Activated CD4-positive, alpha-beta T cell treated with anti-CD3 and anti-CD28 coated beads, Interleukin-2, amount 50 U/mL, for 4 hours (primary cell): ENCODE measurements around the gene GTF3C1.
"Not testable (repeated sequence)": the region's sequence is repeated elsewhere in the genome, so short reads cannot be mapped to it uniquely, and the experiment has no call there.

ENCODE experiments used
- DNase-seq, 2 experiments: peaks; one replicate each; pipeline ENCODE4 v3.0.0-alpha.2; 2020

GTF3C1 gene

GRCh38 chr16:27461483-27462171, 88.1 kb downstream of the GTF3C1 start:
- DNase-seq = no peak

GRCh38 chr16:27460663-27461482, 88.8 kb downstream of the GTF3C1 start:
- no peak for DNase-seq

DNA sequence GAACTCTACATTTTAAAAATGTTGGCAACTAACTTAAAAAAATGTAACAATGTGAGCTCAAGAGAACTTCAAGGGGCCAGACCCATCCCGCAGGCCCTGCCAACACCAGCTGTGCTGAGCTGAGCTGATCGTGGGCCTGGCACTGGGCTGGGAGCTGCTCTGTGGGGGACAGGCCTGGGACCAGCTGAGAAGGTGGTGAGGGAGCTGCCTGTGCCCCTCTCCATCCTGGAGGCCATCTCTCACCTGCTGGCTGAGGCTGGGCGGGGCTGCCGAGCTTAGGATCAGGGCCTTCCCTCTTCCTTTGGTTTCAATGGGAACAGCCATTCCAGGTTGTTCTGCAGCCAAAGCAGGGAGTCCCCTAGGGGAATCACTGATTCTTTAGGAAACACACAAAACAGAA, 89.5 kb downstream of the GTF3C1 start:
- no peak for DNase-seq

DNA sequence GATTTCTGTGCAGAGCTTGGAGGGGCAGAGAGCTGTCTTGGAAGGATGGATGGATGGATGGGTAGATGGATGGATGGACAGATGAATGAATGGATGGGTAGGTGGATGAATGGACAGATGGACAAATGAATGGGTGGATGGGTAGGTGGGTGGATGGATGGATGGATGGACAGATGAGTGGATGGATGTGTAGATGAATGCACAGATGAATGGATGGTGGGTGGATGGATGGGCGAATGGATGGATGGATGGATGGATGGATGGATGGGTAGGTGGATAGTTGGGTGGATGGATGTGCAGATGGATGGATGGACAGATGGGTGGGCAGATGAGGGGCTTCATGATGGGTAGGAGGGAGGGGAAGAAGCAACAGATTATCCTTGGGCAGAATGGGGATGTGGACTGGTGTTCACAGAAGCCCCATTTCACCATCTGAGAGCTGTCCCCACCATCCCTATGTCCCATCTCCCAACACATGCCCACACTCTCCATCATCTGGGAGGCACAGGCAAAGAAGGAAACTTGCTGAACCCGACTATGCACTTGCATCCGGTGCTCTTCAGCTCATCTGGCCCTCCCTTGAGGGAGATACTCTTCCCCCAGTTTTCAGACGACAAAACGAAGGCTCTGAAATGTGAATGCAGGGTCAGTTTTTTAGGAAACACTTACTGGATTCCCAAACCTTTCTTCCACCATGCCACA, 90.6 kb downstream of the GTF3C1 start:
- no peak for DNase-seq

- DNase-seq = no peak
These were observed 91.5 kb downstream of the GTF3C1 start for GRCh38 chr16:27458258-27458657.

GRCh38 chr16:27457605-27457900, 92.2 kb downstream of the GTF3C1 start:
- DNase-seq = not testable (repeated sequence)

GRCh38 chr16:27455700-27456099, 94.0 kb downstream of the GTF3C1 start:
- DNase-seq = no peak

GRCh38 chr16:27453494-27453825, 96.3 kb downstream of the GTF3C1 start:
- DNase-seq = no peak

- DNase-seq = no peak
These were observed 96.9 kb downstream of the GTF3C1 start for GRCh38 chr16:27452569-27453493.

GRCh38 chr16:27450196-27450549, 99.5 kb downstream of the GTF3C1 start:
- DNase-seq = no peak

DNA sequence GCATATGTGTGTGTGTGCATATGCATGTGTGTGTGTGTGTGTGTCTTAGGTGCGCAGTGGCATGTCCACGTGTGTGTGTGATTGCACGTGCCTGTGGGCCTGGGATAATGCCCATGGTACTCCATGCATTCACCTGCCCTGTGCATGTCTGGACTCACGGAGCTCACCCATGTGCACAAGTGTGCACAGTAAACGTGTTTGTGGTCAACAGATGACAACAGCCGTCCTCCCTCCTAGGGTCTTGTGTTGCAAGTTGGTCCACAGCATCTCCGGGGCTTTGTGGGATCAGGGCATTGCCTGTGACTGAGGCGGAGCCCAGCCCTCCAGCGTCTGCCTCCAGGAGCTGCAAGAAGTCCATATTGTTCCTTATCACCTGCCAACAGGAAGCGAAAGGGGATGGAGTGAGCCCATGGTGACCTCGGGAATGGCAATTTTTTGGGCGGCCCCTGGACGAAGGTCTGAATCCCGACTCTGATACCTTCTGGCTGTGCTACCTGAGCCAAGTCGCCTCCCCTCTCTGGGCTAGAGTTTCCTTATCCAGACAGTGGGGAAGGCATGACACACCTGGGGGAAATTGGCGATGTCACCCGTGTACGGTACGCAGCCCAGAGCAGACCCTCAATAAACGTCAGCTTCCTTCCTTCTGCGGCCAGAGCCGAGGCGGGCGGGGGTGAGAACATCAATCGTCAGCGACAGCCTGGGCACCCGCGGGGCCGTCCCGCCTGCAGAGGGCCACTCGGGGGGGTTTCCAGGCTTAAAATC, 100.1 kb downstream of the GTF3C1 start:
- peak; percentile 67 to 75 for DNase-seq

DNA sequence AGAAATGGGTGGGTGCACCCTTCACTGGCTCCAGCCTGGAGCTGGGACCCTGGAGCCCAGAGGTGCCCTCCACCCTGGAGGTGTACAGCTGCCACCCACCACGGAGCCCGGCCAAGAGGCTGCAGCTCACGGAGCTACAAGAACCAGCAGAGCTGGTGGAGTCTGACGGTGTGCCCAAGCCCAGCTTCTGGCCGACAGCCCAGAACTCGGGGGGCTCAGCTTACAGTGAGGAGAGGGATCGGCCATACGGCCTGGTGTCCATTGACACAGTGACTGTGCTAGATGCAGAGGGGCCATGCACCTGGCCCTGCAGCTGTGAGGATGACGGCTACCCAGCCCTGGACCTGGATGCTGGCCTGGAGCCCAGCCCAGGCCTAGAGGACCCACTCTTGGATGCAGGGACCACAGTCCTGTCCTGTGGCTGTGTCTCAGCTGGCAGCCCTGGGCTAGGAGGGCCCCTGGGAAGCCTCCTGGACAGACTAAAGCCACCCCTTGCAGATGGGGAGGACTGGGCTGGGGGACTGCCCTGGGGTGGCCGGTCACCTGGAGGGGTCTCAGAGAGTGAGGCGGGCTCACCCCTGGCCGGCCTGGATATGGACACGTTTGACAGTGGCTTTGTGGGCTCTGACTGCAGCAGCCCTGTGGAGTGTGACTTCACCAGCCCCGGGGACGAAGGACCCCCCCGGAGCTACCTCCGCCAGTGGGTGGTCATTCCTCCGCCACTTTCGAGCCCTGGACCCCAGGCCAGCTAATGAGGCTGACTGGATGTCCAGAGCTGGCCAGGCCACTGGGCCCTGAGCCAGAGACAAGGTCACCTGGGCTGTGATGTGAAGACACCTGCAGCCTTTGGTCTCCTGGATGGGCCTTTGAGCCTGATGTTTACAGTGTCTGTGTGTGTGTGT, 100.9 kb downstream of the GTF3C1 start:
- DNase-seq = no peak

DNA sequence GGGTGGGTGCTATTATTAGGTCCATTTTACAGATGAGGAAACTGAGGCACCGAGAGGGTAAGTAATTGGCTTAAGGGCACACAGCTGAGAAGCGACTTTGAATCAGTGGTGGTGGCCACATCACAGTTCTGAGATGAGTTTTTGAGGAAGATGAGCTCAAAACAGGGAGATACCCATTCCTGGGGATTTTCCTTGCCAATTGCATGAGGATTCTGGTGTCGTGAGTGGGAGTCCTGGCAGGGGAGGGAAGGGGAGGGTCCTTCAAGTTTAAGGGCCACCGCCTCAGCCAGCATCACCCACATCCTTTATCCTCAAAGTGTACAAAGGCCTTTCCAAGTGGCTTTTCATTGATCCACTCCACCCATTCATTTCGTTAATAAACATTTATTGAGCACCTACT, 102.4 kb downstream of the GTF3C1 start:
- no peak for DNase-seq

DNA sequence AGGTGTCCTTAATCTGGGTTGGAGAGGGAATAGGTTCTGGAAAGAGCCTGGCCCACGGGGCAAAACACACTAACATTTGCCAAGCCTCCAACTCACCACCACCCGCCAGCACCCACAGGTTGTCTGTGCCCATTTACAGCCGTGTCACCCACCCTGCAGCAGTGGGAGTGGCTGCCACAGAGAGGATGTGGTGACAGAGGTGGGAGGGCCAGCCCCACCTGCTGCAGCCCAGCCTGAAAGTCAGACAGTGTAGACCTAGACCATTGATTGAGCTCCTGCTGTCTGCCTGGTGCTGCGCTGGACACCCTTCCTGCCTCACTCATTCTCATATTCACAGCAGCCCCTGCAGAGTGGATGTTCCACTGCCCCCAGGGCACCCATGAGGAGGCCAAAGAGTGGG, 103.0 kb downstream of the GTF3C1 start:
- peak; percentile 68 to 72 for DNase-seq

DNA sequence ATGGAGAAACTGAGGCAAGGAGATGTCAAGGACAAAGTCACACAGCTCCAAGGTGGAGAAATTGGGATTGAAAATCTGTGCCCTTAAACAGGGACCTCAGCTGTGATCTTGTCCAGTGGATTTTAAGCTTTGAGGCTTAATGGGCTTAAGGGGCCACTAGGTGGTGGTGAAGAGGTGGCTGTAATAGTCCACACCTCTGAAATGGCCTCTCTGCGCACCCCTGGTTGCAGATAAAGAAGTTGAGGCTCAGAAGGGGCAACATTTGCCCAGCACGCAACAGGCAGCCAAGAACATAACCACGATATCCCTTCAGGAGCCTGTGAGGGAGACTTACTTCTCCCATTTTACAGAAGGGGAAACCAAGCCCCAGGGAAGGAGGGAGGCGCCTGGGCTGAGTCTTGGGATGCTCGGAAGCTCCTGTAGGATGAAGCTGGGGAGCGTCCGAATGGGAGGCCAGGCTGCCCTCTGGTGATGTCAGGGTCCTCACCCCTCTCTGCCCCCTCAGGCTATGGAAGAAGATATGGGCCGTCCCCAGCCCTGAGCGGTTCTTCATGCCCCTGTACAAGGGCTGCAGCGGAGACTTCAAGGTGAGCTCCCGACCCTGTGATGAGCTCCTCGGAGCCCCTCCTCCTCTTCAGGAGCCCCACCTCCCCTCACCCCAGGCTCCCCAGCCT, 104.1 kb downstream of the GTF3C1 start:
- no peak for DNase-seq

DNA sequence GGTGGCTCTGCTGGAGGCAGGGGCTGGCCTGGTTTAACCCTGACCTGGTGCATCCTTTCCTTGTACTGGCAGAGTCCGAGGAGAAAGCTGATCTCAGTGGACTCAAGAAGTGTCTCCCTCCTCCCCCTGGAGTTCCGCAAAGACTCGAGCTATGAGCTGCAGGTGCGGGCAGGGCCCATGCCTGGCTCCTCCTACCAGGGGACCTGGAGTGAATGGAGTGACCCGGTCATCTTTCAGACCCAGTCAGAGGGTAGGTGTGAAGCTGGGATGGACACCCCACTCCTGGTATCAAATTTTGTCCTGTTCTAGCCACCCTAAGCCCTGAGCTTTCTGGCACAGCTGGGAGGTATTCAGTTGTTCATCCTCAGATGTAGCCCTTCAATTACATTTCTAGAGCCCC, 105.2 kb downstream of the GTF3C1 start:
- no peak for DNase-seq

DNA sequence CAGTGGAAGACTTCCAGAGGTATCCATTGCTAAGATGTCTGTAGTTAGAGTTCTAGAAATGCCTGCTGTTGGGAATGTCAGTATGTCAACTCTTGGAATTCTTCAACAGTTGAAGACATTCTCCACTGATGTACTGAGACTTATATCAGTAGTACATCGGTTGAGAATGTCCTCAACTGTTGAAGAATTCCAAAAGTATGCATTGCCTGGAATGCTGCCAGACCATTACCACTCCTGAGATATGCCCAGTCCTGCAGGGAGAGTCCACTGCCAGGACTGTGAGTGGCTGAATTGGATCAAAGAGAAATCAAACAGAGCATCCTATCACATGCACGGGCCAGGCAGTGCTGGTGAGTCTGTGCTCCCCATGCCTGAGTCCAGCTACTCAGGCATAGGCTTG, 105.7 kb downstream of the GTF3C1 start:
- DNase-seq = no peak

GRCh38 chr16:27441998-27442397, 107.7 kb downstream of the GTF3C1 start:
- DNase-seq = no peak

DNA sequence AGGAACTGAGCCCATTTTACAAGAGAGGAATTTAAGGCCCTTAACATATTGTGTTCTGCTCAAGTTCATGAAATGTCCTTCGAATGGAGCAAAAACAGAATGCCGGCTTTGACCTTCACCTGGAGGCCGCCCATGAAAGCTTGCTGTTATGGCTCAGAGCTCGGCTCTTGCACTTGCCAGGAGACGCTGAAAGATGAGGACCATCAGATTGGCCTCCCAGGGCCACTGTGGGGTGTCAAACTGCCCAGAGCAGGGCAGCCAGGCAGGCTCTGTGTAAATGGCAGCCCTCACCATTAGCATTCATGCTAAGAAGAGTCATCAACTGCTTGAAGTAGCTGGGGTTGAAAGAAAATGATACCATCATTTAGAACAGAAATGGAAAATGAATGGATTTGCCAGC, 108.4 kb downstream of the GTF3C1 start:
- no peak for DNase-seq

DNA sequence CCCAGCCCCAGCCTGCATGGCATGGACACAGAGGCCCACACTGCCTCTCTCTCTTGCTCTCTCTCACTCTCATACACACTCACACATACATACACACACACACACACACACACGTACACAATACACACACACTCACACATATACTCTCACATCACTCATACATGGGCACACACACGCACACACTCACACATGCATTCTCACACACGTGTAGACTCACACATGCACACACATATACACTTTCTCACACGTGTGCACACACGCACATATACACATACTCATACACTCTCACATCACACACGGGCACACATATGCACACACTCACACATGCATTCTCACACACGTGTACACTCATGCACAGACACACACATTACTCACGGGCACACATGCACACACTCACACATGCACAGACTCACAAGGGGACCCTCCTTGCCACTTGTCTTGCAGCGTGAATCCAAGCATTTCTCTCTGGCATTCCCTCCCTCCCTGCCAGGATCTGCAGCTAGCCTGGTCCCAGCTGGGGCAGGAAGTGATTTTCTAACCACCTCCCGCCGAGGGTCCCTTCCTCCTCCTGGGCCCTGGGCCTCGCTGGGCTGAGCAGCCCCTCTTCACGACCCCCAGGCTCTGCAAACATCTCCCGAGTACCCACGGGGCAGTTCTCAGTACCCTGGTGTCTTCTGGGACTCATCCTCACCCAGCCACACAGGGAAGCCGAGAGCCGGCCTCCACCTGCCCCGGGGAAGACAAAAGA, 110.3 kb downstream of the GTF3C1 start:
- DNase-seq = no peak
